Measurements from ENCODE around the gene GPALPP1. TPM values are rescaled to one million over a fixed set of nuclear protein-coding genes. Genes with fewer than 3 reads are reported as not detected.
"Not testable (repeated sequence)": the region's sequence is repeated elsewhere in the genome, so short reads cannot be mapped to it uniquely, and the experiment has no call there.

GPALPP1 gene
- total RNA-seq, 1 donor from 2014 or later: 38.8 TPM

DNA sequence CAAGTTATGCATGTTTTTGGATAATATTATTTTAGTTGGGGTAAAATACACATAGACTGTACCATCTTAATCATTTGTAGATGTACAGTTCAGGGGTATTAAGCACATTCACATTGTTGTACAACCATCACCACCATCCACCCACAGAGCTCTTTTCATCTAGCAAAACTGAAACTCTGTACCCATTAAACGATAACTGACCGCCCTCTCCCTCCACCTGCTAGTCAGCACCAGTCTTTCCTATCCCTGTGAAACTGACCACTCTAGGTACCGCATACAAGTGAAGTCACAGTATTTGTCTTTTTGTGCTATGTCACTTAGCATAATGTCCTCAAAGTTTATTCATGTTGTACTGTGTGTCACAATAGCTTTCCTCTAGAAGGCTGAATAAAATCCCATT, 70.7 kb downstream of the GPALPP1 start:
- no peak for DNase-seq (ENCODE audit: low spot score)

DNA sequence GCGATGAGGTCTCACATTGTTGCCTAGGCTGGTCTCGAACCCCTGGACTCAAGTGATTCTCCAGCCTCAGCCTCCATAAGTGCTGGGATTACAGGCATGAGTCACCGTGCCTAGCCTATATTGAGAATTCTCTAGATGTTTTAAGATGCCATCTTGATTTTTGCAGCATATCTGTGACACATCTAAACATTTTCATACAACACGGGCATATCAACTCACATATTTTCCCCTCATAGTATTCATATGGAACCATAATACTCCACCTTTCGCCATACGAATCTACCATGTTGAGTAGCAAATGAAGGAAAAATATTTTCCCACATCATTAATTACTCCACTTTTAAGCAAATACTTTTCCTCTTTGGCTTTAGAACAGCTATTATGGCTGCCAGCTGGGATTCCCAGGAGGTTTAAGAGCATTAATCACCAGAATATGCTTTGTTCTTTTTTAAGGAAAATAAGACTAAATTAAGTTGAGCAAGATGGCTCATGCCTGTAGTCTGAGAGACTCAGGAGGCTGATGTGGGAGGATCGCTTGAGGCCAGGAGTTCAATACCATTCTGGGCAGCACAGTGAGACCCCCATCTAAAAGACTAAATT, 74.0 kb downstream of the GPALPP1 start:
- DNase-seq (ENCODE audit: low spot score): no peak

DNA sequence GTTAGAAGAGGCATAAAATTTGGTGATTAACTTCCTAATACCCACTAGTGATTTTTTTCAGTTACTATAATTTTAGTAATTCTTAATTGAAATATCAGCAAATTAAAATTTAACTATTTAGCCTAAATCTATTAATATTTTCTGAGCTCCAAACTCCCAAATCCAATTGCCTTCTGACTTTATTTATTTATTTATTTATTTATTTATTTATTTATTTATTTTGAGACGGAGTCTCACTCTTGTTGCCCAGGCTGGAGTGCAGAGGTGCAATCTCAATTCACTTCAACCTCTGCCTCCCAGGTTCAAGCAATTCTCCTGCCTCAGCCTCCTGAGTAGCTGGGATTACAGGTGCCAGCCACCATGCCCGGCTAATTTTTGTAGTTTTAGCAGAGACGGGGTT, 74.6 kb downstream of the GPALPP1 start:
- DNase-seq (ENCODE audit: low spot score): not testable (repeated sequence)

GRCh38 chr13:45064889-45065288, 75.6 kb downstream of the GPALPP1 start:
- DNase-seq (ENCODE audit: low spot score): no peak

DNA sequence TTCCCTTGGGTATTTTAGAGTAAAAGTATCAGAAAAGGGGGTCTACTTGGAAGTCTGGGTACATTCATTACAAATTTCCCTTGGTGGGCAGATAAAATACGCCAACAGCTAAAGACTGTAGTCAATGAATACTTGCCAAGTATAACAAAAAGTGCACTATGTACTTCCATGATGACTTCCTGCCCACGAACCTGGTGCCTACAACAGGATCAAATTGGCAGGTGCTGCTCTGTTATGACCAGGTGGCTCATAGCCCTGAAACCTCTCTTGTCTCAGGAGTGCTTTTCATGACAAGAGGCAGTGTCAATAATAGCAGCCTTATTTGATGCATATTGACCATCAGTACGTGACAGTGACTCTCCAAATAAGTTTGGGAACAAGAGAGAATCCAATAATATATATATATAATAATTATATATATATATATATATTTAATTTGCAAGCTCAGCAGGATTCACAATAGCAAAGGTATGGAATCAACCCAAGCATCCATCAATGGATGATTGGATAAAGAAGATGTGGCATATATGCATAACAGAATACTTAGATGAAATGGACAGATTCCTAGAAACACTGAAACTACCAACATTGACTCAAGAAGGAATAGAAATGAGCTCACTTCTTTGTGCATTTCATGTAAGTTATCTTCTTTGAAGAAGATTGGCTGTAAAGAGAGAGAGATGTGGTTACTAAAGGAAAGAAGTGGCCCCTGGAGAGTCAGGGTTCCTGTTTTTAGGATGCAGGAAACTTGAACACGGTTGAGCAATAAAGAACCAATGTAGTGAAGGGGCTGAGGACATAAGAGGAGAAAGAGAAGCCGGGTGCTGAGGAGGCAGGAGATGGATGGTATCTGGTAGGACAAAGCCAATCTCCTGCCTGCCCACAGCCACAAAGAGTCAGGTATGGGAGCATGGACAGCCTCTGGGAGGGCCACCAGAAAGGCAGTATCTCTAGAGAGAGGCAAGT, 79.0 kb downstream of the GPALPP1 start:
- DNase-seq (ENCODE audit: low spot score): no peak

DNA sequence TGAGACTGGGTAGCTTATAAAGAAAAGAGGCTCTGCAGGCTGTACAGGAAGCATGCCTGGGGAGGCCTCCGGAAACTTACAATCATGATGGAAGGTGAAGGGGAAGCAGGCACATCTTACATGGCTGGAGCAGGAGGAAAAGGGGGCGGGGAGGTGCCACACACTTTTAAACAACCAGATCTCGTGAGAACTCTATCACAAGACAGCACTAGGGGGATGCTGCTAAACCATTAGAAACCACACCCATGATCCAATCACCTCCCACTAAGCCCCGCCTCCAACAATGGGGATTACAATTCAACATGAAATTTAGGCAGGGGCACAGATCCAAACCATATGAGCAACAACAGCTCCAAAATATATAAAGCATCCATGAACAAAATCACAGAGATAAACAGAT, 84.5 kb downstream of the GPALPP1 start:
- no peak for DNase-seq (ENCODE audit: low spot score)

DNA sequence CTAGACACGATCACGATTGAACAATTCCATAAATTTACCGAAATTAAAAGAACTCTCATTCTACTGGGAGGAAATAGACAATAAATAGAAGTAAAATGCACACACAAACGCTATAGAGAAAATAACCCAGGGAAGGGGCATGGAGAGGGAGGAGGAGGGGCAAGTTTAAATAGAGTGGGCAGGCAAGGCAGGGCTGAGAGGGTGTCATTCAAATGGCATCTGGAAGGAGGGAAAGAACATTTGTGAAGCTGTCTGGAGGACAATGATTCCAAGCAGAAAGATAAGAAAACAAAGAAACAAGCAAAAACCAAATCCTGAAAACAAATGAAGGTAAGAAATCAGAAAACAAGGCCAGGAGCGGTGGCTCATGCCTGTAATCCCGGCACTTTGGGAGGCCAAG, 85.4 kb downstream of the GPALPP1 start:
- DNase-seq (ENCODE audit: low spot score): no peak

GRCh38 chr13:45078003-45078402, 88.7 kb downstream of the GPALPP1 start:
- DNase-seq (ENCODE audit: low spot score): no peak

Other genes starting within 250 kb of the GPALPP1 start
- gene NUFIP1, start 67 bp upstream of the GPALPP1 start, total RNA-seq (ENCODE audit: insufficient read depth, low replicate concordance): 7.0 TPM
- 26.0 TPM for gene GTF2F2, start 131.0 kb downstream of the GPALPP1 start, total RNA-seq (ENCODE audit: insufficient read depth, low replicate concordance)
- 4.6 TPM for gene KCTD4, start 211.5 kb downstream of the GPALPP1 start, total RNA-seq (ENCODE audit: insufficient read depth, low replicate concordance)

Data from umbilical cord (tissue), 2 donors.